GM13977 (cell line): ENCODE measurements around the gene NAPG.
A peak's percentile ranks its signal among the peaks of the same experiment; 100 is the strongest.

ENCODE experiments used
- DNase-seq: peaks from one replicate; pipeline ENCODE4 v3.0.0; 2012; ENCODE audit warnings: low spot score
- CTCF ChIP-seq: IDR thresholded peaks from 2 replicates; pipeline ENCODE4 v1.5.1; 2012; ENCODE audit warnings: mild to moderate bottlenecking, control low read depth; ENCODE audit not compliant: insufficient read depth; ENCODE audit errors: extremely low read depth, missing control alignments
- in situ Hi-C: fragments of 300-500 bp; cut with MboI; formaldehyde crosslinking; loops from one replicate; pipeline ENCODE4 v1.12.0; 2022; ENCODE audit warnings: low sequenced_read_pairs, low pct_unique_long_range_greater_than_20kb, mixed read lengths, inconsistent platforms; ENCODE audit not compliant: unreplicated experiment

The NAPG gene

DNA sequence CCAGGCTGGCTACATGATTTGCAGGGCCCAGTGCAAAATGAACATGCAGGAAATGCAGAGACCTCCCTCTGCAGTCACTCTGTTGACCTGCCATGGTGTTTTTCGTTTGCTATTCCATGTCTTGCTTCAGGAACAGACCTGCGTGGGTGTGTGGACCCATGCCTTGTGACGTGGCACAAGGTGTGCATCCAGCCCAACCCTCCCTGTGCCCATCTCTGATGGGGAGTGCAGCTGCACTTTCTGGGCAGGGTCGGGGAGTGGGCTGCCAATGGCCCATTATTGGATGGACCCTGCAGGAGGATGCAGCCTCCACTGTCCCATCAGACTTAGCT lies 33.1 kb downstream of the NAPG start:
- no peak for DNase-seq
- in situ Hi-C loops, result loop anchor here (10.0 to 25.0 kb wide), 2 partner anchors 128 to 596 kb away; no protein-coding TSS in a partner anchor
- no peak for TF ChIP-seq CTCF

DNA sequence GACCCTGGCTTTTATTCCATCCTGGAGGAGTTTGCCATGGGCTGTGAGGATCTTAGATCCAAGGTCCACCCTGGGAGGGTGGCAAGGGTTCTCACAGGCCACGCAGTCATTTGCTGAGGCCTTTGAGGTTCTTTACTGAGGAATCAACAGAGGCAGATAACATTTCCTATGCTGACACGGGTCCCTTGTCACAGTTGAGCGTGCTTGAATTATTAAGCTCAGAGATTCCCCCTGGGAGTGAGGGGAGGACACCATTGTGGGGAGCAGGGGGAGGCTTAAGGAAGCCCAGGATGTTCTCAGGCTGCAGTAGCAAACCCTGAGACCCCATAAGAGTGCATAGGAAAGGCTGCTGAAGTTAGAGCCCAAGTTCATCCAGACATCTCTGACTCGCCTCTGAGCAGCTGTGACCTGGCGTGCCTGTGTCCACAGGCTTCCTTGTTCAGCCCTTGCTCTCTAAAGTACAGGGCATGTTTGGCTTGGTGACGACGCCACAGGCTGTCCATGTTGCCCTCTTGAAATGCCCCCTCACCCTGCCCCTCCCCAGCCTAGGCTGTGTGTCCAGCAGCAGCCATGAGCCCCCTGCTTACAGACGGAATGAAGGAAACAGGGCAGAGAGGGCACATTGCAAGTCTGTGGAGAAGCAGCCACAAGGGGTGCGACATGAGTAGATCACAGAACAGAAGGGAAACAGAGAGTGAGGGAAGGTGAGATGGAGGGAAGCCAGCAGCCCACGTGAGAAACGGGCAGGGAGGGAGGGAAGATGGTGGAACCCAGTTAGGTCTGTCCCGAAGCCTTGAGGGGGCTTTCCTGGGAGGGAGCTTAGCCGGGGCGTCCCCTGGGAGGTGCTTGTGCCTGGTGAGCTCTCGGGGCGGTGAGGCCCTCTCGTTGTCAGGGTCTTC lies 34.0 kb downstream of the NAPG start:
- in situ Hi-C loops, result loop anchor here (10.0 to 25.0 kb wide), 2 partner anchors 127 to 595 kb away; no protein-coding TSS in a partner anchor
- DNase-seq, result peak; percentile 64
- no peak for TF ChIP-seq CTCF

DNA sequence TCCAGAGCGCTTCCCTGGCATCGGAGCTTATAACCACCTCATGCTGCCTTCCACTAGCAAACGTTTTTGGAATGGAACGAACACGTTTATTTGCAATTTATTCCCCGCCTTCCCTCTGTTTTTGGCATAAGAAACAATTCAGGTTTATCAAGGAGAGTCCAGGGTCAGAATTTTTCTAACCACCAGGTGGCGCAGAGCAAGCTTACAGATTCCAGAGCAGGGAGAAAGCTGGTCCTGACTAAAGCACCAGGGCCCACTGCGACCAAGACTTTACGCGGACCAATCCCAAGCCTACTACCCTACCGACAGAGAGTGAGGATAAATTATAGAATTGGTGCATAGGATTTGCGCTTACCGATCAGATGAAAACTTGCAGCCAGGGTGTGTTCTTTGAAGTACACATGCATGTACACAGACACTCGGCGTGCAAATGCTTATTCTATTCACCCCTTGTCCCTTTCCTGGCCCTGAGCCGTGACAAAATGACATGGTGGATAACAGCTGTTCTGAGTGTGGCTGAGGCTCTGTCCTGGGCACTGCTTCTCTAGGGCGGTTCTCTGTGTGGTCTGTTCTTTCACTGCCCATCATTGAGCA lies 34.7 kb downstream of the NAPG start:
- DNase-seq, result peak; percentile 73
- peak; percentile 70 for TF ChIP-seq CTCF
- in situ Hi-C loops, result loop anchor here (25.0 kb wide), 1 partner anchor 127 kb away; no protein-coding TSS in a partner anchor

GRCh38 chr18:10562773-10563160 lies 36.9 kb downstream of the NAPG start:
- DNase-seq, result no peak
- no peak for TF ChIP-seq CTCF
- in situ Hi-C loops, result loop anchor here (25.0 kb wide), 1 partner anchor 125 kb away; no protein-coding TSS in a partner anchor

- no peak for TF ChIP-seq CTCF
- no peak for DNase-seq
- in situ Hi-C loops, result loop anchor here (25.0 kb wide), 1 partner anchor 123 kb away; no protein-coding TSS in a partner anchor
Observed at GRCh38 chr18:10563886-10564285, 38.1 kb downstream of the NAPG start.

DNA sequence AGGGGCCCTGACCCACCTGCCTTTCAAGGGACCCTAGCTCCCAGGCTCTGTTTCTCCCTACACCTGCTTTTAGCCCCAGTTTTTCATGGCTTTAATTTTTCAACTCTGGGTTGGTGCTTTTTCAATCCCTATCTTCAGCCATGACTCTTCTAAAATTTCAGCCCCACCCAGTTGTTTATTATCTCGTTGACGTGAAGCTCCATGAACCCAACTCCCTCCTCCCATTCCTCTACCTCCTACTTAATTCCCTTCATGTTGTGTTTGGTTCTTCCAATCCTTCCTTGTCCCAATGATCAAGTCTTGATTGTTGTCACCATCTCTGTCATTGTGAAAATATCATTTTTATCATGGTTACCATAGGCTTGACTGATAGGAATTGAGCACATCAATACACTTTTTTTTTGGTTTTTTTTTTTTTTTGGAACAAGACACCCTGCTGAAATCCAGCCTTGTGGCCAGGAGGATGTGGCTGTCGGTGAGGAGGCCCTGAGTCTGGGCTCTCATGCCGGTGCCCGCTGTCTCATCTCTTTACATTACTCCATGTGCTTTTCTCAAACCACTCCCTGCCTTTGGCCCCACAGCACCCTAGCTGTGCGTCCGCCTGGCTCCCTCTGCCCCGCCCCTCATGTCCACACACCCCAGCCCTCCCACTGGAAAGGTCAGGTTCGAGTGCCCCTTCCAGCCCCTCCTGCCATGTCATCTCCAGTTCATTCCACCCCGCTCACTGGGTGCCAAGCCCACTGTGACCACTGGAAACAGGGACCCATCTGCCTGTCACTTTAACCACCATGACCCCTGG lies 39.3 kb downstream of the NAPG start:
- in situ Hi-C loops, result loop anchor here (25.0 kb wide), 1 partner anchor 122 kb away; no protein-coding TSS in a partner anchor
- no peak for DNase-seq
- no peak for TF ChIP-seq CTCF
